Common myeloid progenitor, CD34-positive (primary cell): Measurements from ENCODE around the gene OR4Q2.

Experiments used
- CTCF ChIA-PET: fragments of 350-600 bp; sonication (Branson Sonifier 250); formaldehyde crosslinking; loops from one replicate; lab custom pipeline; 2021; ENCODE audit warnings: antibody characterized with exemption; lab: Charles Lee
- POLR2A ChIA-PET: fragments of 350-600 bp; sonication (Branson Sonifier 250); formaldehyde crosslinking; loops from one replicate; lab custom pipeline; 2021; ENCODE audit warnings: antibody characterized with exemption; lab: Charles Lee
- DNase-seq, 3 donors: peaks; one replicate each; pipeline versions ENCODE4 v3.0.0 to v3.0.0-alpha.2; 2013
- H3K27ac ChIP-seq, 2 experiments: 1 replicate in 1 of 2; 2 replicates in 1 of 2; pipeline ENCODE4 v1.7.0; 2013; ENCODE audit warnings: inconsistent platforms in 2 of 2, low read length in 2 of 2, mild to moderate bottlenecking in 2 of 2, low read depth in 1 of 2, moderate library complexity in 1 of 2; ENCODE audit not compliant: severe bottlenecking in 2 of 2, insufficient read depth in 1 of 2, poor library complexity in 1 of 2
- H3K27me3 ChIP-seq, 5 experiments: replicated peaks in 2 of 5; 1 replicate in 3 of 5; 2 replicates in 2 of 5; pipeline versions ENCODE4 v1.6.1 to v1.7.0; 2013; ENCODE audit warnings: low read length in 4 of 5, mild to moderate bottlenecking in 2 of 5, moderate library complexity in 2 of 5, inconsistent platforms in 1 of 5; ENCODE audit not compliant: insufficient read depth in 5 of 5, control insufficient read depth in 4 of 5
- H3K36me3 ChIP-seq, 4 experiments: 1 replicate in 2 of 4; 2 replicates in 2 of 4; pipeline versions ENCODE4 v1.6.1 to v1.7.0; 2013; ENCODE audit warnings: low read length in 3 of 4, control low read depth in 1 of 4, mild to moderate bottlenecking in 1 of 4; ENCODE audit not compliant: control insufficient read depth in 4 of 4, insufficient read depth in 4 of 4
- H3K4me1 ChIP-seq, 4 experiments: 1 replicate in 3 of 4; 2 replicates in 1 of 4; pipeline versions ENCODE4 v1.6.1 to v1.7.1; 2013; ENCODE audit warnings: low read length in 3 of 4, mild to moderate bottlenecking in 3 of 4, control low read depth in 1 of 4, inconsistent platforms in 1 of 4, moderate library complexity in 1 of 4; ENCODE audit not compliant: control insufficient read depth in 4 of 4, insufficient read depth in 4 of 4; ENCODE audit errors: control extremely low read depth in 1 of 4
- H3K4me3 ChIP-seq, 7 experiments: 1 replicate in 4 of 7; 2 replicates in 3 of 7; pipeline versions ENCODE4 v1.5.1 to v1.7.0; 2013; ENCODE audit warnings: mild to moderate bottlenecking in 7 of 7, low read length in 6 of 7, moderate library complexity in 6 of 7, inconsistent platforms in 2 of 7, low read depth in 2 of 7, control low read depth in 1 of 7; ENCODE audit not compliant: insufficient read depth in 4 of 7, control insufficient read depth in 1 of 7; ENCODE audit errors: extremely low read depth in 1 of 7
- H3K9me3 ChIP-seq, 5 experiments: 1 replicate in 4 of 5; 2 replicates in 1 of 5; pipeline versions ENCODE4 v1.6.1 to v1.7.1; 2013; ENCODE audit warnings: low read length in 4 of 5, mild to moderate bottlenecking in 2 of 5, inconsistent platforms in 1 of 5, low read depth in 1 of 5, moderate library complexity in 1 of 5; ENCODE audit not compliant: control insufficient read depth in 4 of 5, insufficient read depth in 2 of 5; ENCODE audit errors: control extremely low read depth in 1 of 5
- WGBS: methylation state at CpG from one replicate; pipeline ENCODE4 v1.1.5; 2013; ENCODE audit not compliant: insufficient coverage; 5-methylcytosine and 5-hydroxymethylcytosine counted together

The OR4Q2 gene

GRCh38 chr14:20019257-20019865 lies 17.4 kb downstream of the OR4Q2 start, which contains the start of gene OR4K14:
OR4K14 (minus strand) TSS chr14:20019307; CDS start chr14:20015193, 4,114 bp downstream.
- ChIA-PET POLR2A (no interaction called here), CTCF (no interaction called here)
- Histone ChIP-seq H3K9me3 (peaks cover 0 to 4% (median 0%) of the 10 kb centered on the region in 5 experiments), H3K27me3 (no peaks in the 10 kb centered on the region), H3K27ac (no peak within 1 kb of the TSS), H3K4me3 (no peak within 1 kb of the TSS), H3K4me1 (no peaks in the 10 kb centered on the region), H3K36me3 (no peaks in the 10 kb centered on the region)
- DNase-seq, result no peak
- WGBS, result no CpG with 5 or more reads among the region's 2 CpGs

GRCh38 chr14:20031058-20031457 lies 29.1 kb downstream of the OR4Q2 start:
- no peaks in the 10 kb centered on the region for H3K36me3 ChIP-seq
- no peaks in the 10 kb centered on the region for H3K27me3 ChIP-seq
- no peak for DNase-seq
- no peak overlapping the region for H3K4me3 ChIP-seq
- no peaks in the 10 kb centered on the region for H3K4me1 ChIP-seq
- H3K27ac ChIP-seq, result no peak overlapping the region
- CTCF ChIA-PET, result no interaction called here
- POLR2A ChIA-PET, result no interaction called here
- no peaks in the 10 kb centered on the region for H3K9me3 ChIP-seq
- 83% methylated on average over 3 of the region's 6 CpGs for WGBS

- Histone ChIP-seq H3K4me3 (no peak overlapping the region), H3K27me3 (no peaks in the 10 kb centered on the region), H3K4me1 (no peaks in the 10 kb centered on the region), H3K9me3 (no peaks in the 10 kb centered on the region), H3K36me3 (no peaks in the 10 kb centered on the region), H3K27ac (no peak overlapping the region)
- POLR2A ChIA-PET, result no interaction called here
- no CpG with 5 or more reads among the region's 3 CpGs for WGBS
- CTCF ChIA-PET, result no interaction called here
- no peak for DNase-seq
Measured at GRCh38 chr14:20035449-20035848, 33.5 kb downstream of the OR4Q2 start.

GRCh38 chr14:20035938-20036337 lies 34.0 kb downstream of the OR4Q2 start, which contains the start of gene OR4K13:
OR4K13 (minus strand) TSS chr14:20036038; CDS start chr14:20034758, 1,280 bp downstream.
- no peak for DNase-seq
- Histone ChIP-seq H3K9me3 (no peaks in the 10 kb centered on the region), H3K36me3 (no peaks in the 10 kb centered on the region), H3K4me1 (no peaks in the 10 kb centered on the region), H3K4me3 (no peak within 1 kb of the TSS), H3K27ac (no peak within 1 kb of the TSS), H3K27me3 (no peaks in the 10 kb centered on the region)
- WGBS, result no CpG with 5 or more reads among the region's 4 CpGs
- ChIA-PET CTCF (no interaction called here), POLR2A (no interaction called here)

- H3K9me3 ChIP-seq, result no peaks in the 10 kb centered on the region
- CTCF ChIA-PET, result no interaction called here
- H3K4me3 ChIP-seq, result no peak overlapping the region
- H3K4me1 ChIP-seq, result no peaks in the 10 kb centered on the region
- H3K36me3 ChIP-seq, result no peaks in the 10 kb centered on the region
- no peaks in the 10 kb centered on the region for H3K27me3 ChIP-seq
- POLR2A ChIA-PET, result no interaction called here
- no peak for DNase-seq
- 85% methylated on average over 2 of the region's 5 CpGs for WGBS
- no peak overlapping the region for H3K27ac ChIP-seq
Measured at GRCh38 chr14:20044243-20044642, 42.3 kb downstream of the OR4Q2 start.

GRCh38 chr14:20048202-20048601 lies 46.2 kb downstream of the OR4Q2 start:
- H3K27me3 ChIP-seq, result no peaks in the 10 kb centered on the region
- no peaks in the 10 kb centered on the region for H3K9me3 ChIP-seq
- 100% methylated on average over 1 of the region's 1 CpG for WGBS
- CTCF ChIA-PET, result no interaction called here
- no peak overlapping the region for H3K4me3 ChIP-seq
- POLR2A ChIA-PET, result no interaction called here
- H3K36me3 ChIP-seq, result no peaks in the 10 kb centered on the region
- no peaks in the 10 kb centered on the region for H3K4me1 ChIP-seq
- H3K27ac ChIP-seq, result no peak overlapping the region
- no peak for DNase-seq
